OCI-LY3 (cell line): Measurements from ENCODE around the gene HNRNPCL2.
"Not testable (repeated sequence)": the region's sequence is repeated elsewhere in the genome, so short reads cannot be mapped to it uniquely, and the experiment has no call there.

Experiments used
- H2AFZ ChIP-seq: fragments of 200-600, 300-600 bp; shearing (Covaris generic); 2 replicates; pipeline ENCODE4 v1.6.0; 2014; ENCODE audit warnings: antibody characterized with exemption, low read depth, low read length
- H3K27ac ChIP-seq: fragments of 200-600, 300-600 bp; sonication (generic); 2 replicates; pipeline ENCODE4 v1.5.1; 2014; ENCODE audit warnings: mild to moderate bottlenecking, low read length, moderate library complexity, mixed read lengths
- H3K27me3 ChIP-seq: fragments of 200-600, 300-600 bp; sonication (generic); 2 replicates; pipeline ENCODE4 v1.6.1; 2014; ENCODE audit warnings: low read depth, low read length, mixed read lengths
- H3K36me3 ChIP-seq: fragments of 200-600, 300-600 bp; sonication (generic); replicated peaks from 2 replicates; pipeline ENCODE3; 2014; ENCODE audit warnings: low read depth, low read length, mixed read lengths
- H3K4me1 ChIP-seq: fragments of 300-600, 200-600 bp; sonication (generic); 2 replicates; pipeline ENCODE4 v1.6.1; 2014; ENCODE audit warnings: low read length, mixed read lengths
- H3K4me2 ChIP-seq: fragments of 200-600, 300-600 bp; sonication (generic); 2 replicates; pipeline ENCODE4 v1.6.1; 2014; ENCODE audit warnings: low read length, mixed read lengths
- H3K4me3 ChIP-seq: fragments of 300-600, 200-600 bp; sonication (generic); 2 replicates; pipeline ENCODE4 v1.5.1; 2014; ENCODE audit warnings: antibody characterized with exemption, mild to moderate bottlenecking, low read length, moderate library complexity
- H3K79me2 ChIP-seq: fragments of 300-600, 200-600 bp; shearing (Covaris generic); 2 replicates; pipeline ENCODE4 v1.6.1; 2014; ENCODE audit warnings: mild to moderate bottlenecking, low read length, mixed read lengths
- H3K9ac ChIP-seq: fragments of 300-600, 200-600 bp; shearing (Covaris generic); 2 replicates; pipeline ENCODE4 v1.6.0; 2014; ENCODE audit warnings: mild to moderate bottlenecking, low read length, moderate library complexity
- H3K9me3 ChIP-seq: fragments of 200-600, 300-600 bp; shearing (Covaris generic); 2 replicates; pipeline ENCODE4 v1.6.1; 2014; ENCODE audit warnings: low read length, mixed read lengths; ENCODE audit not compliant: insufficient read depth
- H4K20me1 ChIP-seq: fragments of 200-600, 300-600 bp; sonication (generic); 2 replicates; pipeline ENCODE4 v1.6.1; 2016; ENCODE audit warnings: low read length, mixed read lengths; ENCODE audit not compliant: insufficient read depth

HNRNPCL2 gene

GRCh38 chr1:13116754-13117153, at the start of gene HNRNPCL2:
TSS of gene HNRNPCL2 (minus strand) at chr1:13116854. CDS start at chr1:13116400, 454 bp downstream.
- not testable (repeated sequence) for H3K79me2 ChIP-seq, H3K27ac ChIP-seq, H4K20me1 ChIP-seq, H3K9me3 ChIP-seq, H2AFZ ChIP-seq, H3K4me1 ChIP-seq, H3K4me2 ChIP-seq, H3K4me3 ChIP-seq, H3K27me3 ChIP-seq, H3K9ac ChIP-seq, H3K36me3 ChIP-seq

DNA sequence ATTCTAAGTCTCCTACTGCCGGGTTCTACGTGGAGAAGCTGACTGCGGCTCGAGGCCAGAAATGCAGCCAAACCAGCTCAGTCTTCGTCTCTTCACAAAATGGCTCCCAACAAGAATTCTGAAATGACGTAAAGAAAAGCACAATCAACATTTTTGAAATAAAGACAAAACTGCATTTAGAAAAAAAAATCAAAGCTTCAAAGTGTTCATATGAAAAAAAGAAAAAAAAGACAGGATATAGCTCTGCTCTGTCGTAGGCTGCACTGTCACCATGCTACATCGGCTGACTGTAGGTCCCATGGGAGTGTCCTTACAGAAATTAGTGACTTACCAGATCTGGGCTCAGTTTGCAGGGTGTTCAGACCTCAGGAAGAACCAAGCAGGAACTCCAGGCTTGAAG, 48.9 kb upstream of the HNRNPCL2 start, which contains the start of gene HNRNPCL4:
Gene HNRNPCL4, minus strand, starts transcription at position 101 of the 400 bp plus-strand sequence. CDS start 164 bp downstream, outside the sequence.
- not testable (repeated sequence) for H3K27ac ChIP-seq, H3K9me3 ChIP-seq, H3K4me3 ChIP-seq, H2AFZ ChIP-seq, H3K79me2 ChIP-seq, H3K27me3 ChIP-seq, H3K36me3 ChIP-seq, H3K4me2 ChIP-seq, H4K20me1 ChIP-seq, H3K4me1 ChIP-seq, H3K9ac ChIP-seq

DNA sequence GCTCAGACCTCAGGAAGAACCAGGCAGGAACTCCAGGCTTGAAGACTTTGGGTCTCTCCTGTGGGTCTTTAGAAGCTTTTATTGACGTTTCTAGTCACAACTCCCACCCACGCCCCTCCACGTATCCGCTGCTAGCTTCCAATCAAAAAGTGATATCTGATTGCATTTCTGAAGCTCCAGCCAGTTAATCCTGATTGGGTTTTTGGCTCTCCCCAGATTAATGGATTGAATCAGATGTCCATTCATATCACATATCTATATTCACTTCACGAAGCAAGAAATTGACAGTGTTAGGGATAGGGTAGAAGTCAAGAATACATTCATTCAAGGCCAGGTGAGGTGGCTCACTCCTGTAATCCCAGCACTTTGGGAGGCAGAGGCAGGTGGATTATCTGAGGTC, 39.3 kb upstream of the HNRNPCL2 start, which contains the start of gene PRAMEF26:
Gene PRAMEF26, minus strand, starts transcription at position 101 of the 400 bp plus-strand sequence. CDS start 2,914 bp downstream, outside the sequence.
- not testable (repeated sequence) for H3K9me3 ChIP-seq, H3K9ac ChIP-seq, H3K4me1 ChIP-seq, H4K20me1 ChIP-seq, H3K27ac ChIP-seq, H3K79me2 ChIP-seq, H3K36me3 ChIP-seq, H3K4me2 ChIP-seq, H3K4me3 ChIP-seq, H3K27me3 ChIP-seq, H2AFZ ChIP-seq

DNA sequence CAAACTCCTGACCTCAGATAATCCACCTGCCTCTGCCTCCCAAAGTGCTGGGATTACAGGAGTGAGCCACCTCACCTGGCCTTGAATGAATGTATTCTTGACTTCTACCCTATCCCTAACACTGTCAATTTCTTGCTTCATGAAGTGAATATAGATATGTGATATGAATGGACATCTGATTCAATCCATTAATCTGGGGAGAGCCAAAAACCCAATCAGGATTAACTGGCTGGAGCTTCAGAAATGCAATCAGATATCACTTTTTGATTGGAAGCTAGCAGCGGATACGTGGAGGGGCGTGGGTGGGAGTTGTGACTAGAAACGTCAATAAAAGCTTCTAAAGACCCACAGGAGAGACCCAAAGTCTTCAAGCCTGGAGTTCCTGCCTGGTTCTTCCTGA, 46.2 kb downstream of the HNRNPCL2 start, which contains the start of gene PRAMEF25:
Gene PRAMEF25, plus strand, starts transcription at position 301 of the 400 bp plus-strand sequence. CDS start 2,920 bp downstream, outside the sequence.
- not testable (repeated sequence) for H3K4me3 ChIP-seq, H4K20me1 ChIP-seq, H3K36me3 ChIP-seq, H3K4me2 ChIP-seq, H3K27me3 ChIP-seq, H3K4me1 ChIP-seq, H2AFZ ChIP-seq, H3K9me3 ChIP-seq, H3K27ac ChIP-seq, H3K79me2 ChIP-seq, H3K9ac ChIP-seq
